Measurements from ENCODE around the gene PPEF1. TPM values are rescaled to one million over a fixed set of nuclear protein-coding genes. Genes with fewer than 3 reads are reported as not detected.

PPEF1 gene
- total and polyA plus RNA-seq, 9 of the 15 experiments (the other 6 are each of a cell fraction or from before 2014, with no cell fraction given) = not detected

GRCh38 chrX:18674788-18675735, 32.4 kb upstream of the PPEF1 start (continued):
- TF ChIP-seq ZNF740 (CRISPR knock-in tag; IDR thresholded peaks at IDR 0.05) = no peak
- no peak for TF ChIP-seq ZNF740 (tag; IDR thresholded peaks at IDR 0.05)
- peak; percentile 54 for TF ChIP-seq ZFX (CRISPR knock-in tag; IDR thresholded peaks at IDR 0.05)
- no peak for TF ChIP-seq CREB1 (IDR thresholded peaks at IDR 0.05)
- no peak for TF ChIP-seq CREB1 (CRISPR knock-in tag; IDR thresholded peaks at IDR 0.05)
- TF ChIP-seq ZNF23 (CRISPR knock-in tag; IDR thresholded peaks at IDR 0.05) = no peak
- TF ChIP-seq TRIM25 (IDR thresholded peaks at IDR 0.05; ENCODE audit: borderline replicate concordance) = no peak
- TF ChIP-seq HNRNPK (IDR thresholded peaks at IDR 0.05; ENCODE audit: low read depth, low read length, poor library complexity, severe bottlenecking) = no peak
- TF ChIP-seq ZNF146 (CRISPR knock-in tag; IDR thresholded peaks at IDR 0.05; ENCODE audit: unreplicated experiment) = no peak
- TF ChIP-seq CREM (IDR thresholded peaks at IDR 0.05; ENCODE audit: low read depth) = peak; percentile 29; the same call in 1 of the 2 replicates
- TF ChIP-seq SAFB (IDR thresholded peaks at IDR 0.05; ENCODE audit: borderline replicate concordance, low read depth, low read length) = no peak
- TF ChIP-seq PRDM10 (IDR thresholded peaks at IDR 0.05; ENCODE audit: partially characterized antibody) = no peak
- TF ChIP-seq ZFPM2 (CRISPR knock-in tag; IDR thresholded peaks at IDR 0.05) = no peak
- no peak for TF ChIP-seq ELK3 (CRISPR knock-in tag; IDR thresholded peaks at IDR 0.05)
- no peak for TF ChIP-seq ZNF277 (CRISPR knock-in tag; IDR thresholded peaks at IDR 0.05; ENCODE audit: borderline replicate concordance)
